GM19023 (cell line): Measurements from ENCODE around the gene CEP112.

Experiments
- ATAC-seq: cut with Tn5 transposase; IDR thresholded peaks from one replicate; pipeline ENCODE4 v1.9.1; 2021; ENCODE audit warnings: mild to moderate bottlenecking, moderate library complexity; ENCODE audit not compliant: unreplicated experiment

CEP112 gene

DNA sequence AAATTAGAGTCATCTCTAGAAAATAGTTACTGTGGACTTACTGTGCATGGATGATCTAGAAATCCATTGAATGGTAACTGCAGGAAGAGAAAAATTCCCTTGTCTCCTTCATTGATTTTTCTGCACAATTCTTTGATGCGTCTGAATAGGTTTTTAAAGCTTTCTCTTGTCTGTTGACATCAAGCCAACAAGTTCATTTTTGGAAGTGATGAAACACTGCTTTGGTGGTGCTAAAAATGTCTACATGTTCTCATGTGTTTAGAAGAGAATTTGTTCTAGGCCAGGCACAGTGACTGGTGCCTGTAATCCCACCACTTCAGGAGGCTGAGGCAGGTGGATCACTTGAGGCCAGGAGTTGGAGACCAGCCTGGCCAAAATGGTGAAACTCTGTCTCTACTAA lies 573.4 kb downstream of the CEP112 start:
- no peak for ATAC-seq

DNA sequence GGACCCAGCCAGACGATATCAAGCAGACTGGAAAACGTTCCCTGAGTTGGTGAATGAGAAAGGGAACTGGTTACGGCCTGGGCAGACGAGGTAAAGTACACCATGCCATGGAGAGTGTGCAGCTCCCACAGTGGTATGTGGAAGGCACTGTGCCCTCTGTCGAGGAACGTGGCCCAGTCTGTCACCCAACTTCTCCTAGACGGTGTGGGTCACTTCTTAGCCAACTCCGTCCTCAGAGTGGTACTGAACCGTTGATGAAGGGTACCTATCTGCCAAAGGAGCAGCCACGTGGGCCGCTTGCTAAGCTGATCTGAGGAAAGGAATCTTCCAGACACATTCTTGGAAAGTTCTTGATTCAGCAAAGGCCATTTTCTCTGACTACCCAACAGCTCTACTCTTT lies 574.4 kb downstream of the CEP112 start:
- ATAC-seq, result no peak

DNA sequence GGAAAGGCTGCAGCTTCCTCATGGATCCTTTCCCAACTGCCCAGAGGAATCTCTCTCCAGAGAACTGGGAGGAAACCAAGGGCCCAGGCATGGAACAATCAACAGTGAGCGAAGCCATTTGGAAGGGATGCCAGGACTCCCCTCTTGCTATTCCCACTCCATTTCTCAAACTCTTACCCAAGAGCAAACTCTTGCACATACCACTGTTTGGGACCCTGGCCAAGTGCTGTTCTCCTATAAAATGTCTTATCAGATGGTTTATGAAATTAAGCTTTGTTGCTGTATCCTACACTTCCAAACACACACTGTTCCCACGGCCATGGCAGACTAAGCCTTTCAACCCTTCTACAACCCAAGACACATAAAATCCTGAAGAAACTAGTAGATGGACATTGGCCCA lies 582.2 kb downstream of the CEP112 start:
- no peak for ATAC-seq

- no peak for ATAC-seq
Observed at GRCh38 chr17:65609286-65609685, 582.6 kb downstream of the CEP112 start.

- no peak for ATAC-seq
Observed at GRCh38 chr17:65604070-65604469, 587.9 kb downstream of the CEP112 start.

DNA sequence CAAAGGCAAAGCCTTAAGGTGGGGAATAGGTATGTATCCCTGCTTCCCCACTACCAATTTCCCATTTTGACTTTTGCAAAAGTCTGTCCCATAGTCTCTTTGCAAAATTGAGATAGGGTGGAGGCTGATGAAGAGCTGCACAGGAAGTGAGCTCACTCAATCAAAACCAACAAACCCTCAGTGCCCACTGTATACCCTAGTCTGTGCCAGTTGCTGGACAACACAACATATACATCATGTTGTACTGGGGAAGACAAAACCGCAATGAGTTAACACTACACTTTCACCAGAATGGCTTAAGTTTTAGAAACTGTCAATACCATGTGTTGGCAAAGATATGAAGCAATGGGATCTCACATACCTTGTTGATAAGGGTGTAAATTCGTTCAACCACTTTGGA lies 590.1 kb downstream of the CEP112 start:
- ATAC-seq, result no peak

DNA sequence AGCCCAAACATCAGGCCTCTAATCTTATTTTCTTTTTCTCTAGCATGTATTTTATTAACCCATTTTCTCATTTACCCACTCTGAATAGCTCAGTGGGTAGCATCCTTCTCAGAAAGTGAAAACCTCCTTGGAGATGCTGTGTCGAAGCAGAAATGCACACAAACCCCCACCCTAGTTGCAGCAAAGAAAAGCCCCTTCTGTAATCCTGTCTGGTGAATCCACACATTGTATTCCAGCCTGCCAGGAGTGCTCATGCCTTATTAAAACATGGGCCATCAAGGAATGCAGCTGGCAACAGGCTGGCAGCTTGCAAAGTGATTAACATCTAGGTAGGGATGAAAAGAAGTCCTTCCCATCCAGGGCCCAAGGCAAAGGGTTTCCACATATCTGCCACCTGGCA lies 590.8 kb downstream of the CEP112 start:
- no peak for ATAC-seq

- no peak for ATAC-seq
Observed at GRCh38 chr17:65600518-65600917, 591.4 kb downstream of the CEP112 start.

DNA sequence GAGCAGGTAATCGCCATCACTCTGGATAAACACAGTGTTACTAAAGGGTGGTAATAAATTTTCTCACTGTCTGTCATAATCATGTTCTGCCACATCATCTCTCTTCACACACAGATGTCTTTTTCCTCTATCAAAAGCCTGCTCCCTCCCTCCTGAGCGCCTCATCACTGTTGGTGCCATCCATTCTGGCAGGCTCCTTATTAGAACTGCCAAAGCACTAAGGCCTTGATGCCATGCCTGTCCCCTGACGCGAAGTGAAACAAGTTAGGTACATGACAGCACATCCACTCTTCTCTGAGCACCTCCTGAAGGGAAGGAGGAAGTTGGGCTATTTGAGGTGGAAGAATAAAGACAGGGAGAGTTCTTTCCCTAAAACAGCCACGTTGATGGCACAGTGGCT lies 592.3 kb downstream of the CEP112 start:
- ATAC-seq, result no peak

GRCh38 chr17:65598746-65599145 lies 593.2 kb downstream of the CEP112 start:
- no peak for ATAC-seq

- no peak for ATAC-seq
Observed at GRCh38 chr17:65595071-65595656, 596.8 kb downstream of the CEP112 start.

- ATAC-seq, result no peak
Observed at GRCh38 chr17:65593855-65594845, 597.8 kb downstream of the CEP112 start.

DNA sequence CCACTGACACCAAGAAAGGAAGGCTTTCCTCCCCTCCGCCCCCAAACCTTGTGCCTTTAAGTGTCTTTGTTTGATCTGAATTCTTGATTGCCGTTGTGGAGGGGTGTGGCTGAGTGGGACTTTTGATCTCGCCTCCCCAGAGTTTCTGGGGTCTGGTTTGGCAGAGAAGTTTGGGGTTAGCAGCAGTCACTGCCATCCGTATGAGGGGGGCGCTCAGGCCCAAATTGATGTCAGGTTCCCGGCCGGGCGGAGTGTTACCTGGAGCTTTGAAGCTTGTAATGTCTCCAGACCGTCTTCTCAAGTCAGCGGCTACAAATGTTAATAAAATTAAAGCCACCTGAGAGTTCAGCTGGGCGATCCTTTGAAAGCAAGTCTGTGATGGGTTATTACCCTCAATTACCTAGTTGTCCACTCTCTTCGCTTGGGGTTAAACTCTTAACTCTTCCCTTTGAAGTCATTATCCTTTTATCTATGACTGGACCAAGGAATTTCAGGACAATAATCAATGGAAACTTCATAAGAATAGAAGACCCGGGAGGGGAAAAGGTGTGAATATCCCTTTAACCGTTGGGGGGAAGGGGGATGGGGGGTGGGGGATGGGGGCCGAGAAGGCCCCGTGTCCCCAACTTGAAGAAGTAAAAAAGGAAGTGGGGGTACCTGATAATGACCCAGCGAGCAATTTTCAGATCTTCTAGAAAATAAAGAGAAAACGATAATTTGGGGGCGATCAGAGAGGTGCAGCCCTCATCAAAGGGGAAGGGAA lies 598.7 kb downstream of the CEP112 start:
- ATAC-seq, result no peak

DNA sequence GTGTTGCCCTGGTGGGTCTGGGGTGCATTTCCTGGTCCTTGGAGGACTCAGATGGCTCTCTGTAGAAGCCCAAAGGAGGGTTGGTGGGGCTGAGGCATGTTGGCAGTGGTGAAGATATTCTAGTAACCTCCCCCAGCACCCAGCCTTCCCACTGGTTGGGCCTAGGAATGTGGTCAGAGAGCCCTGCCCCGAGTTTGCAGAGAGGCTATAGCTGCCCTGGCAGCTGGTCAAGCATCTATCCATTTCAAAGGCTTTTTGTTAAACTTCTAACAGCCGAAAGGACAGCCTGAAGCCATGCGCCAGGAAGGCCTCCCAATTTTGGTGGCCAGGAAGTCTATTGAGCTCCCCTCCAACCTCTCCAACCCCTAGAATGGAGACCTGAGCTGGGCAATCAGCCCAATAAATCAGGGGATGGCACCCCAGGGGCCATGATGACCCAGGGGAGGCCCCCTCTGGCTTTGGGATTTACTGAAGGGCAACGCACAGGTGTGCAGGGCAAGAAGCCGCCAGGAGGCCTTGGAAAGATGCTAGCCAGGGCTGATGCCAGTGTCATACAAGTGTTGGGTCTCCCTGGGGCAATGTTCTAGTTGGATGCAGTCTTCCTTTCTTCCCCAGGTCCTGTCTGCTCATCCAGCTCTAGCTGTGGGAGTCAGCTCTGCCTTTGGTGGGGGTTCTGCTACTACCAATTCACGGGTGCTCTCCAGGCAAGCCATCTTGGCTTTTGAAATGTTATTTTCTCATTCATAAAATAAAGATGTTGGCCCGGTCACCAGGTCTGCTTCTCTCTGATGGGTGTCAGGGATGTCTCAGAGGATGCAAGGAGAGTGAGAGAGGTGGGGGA lies 599.6 kb downstream of the CEP112 start:
- no peak for ATAC-seq

DNA sequence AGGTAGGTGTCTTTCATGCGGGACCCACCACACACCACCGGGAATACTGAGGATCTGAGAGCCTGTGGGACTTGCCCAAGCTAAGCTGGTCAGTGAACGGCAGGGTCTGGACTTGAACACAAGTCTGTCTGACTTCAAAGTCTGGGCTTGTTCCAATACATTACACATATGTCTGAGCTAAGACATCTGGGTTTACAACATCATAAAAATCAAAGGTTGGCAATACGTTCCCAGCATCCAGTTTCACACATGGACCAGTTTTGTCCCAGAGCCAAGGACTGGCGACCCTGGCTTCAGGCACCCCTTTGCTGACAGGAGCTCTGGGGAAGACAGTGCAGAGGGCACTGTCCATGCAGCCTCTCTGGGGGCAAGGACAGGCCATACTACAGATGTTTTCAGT lies 602.6 kb downstream of the CEP112 start:
- ATAC-seq, result no peak

- no peak for ATAC-seq
Observed at GRCh38 chr17:65588181-65588808, 603.6 kb downstream of the CEP112 start.

- ATAC-seq, result no peak
Observed at GRCh38 chr17:65587534-65588180, 604.3 kb downstream of the CEP112 start.

DNA sequence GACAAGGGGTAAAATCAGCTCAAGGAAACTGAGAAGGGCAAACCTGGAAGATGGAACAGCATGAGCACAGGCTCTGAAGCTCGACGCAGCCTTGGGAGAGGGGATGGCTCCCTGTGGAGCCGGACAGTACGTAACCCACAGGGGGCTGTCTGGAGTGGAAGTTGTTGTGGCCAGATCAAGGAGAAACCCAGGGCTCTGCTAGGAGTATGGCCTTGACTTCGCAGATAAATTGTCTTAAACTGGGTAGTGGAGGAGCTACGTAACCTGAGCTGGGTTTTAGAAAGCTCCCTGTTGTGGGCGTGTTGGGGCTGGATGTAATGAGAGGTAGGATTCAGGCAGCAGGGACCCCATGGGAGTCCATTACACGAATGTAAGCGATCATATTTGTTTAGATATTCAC lies 605.0 kb downstream of the CEP112 start:
- ATAC-seq, result no peak
